Activated naive CD4-positive, alpha-beta T cell treated with anti-CD3 and anti-CD28 coated beads for 36 hours (primary cell): ENCODE results near the gene SLC25A19. TPM values are rescaled to one million over a fixed set of nuclear protein-coding genes. Genes with fewer than 3 reads are reported as not detected.

Experiments used
- CTCF ChIA-PET: fragments of 350-600 bp; sonication (Branson Sonifier 250); formaldehyde crosslinking; loops from one replicate; lab custom pipeline; 2021; ENCODE audit warnings: antibody characterized with exemption; lab: Charles Lee
- DNase-seq: peaks from one replicate; pipeline ENCODE4 v3.0.0-alpha.2; 2020
- H3K27ac Mint-ChIP-seq: one replicate; pipeline ENCODE4 v1.8.0; 2021; ENCODE audit warnings: mild to moderate bottlenecking, mixed read lengths
- H3K27me3 Mint-ChIP-seq: one replicate; pipeline ENCODE4 v1.8.0; 2021; ENCODE audit warnings: low read depth, mixed read lengths
- H3K36me3 Mint-ChIP-seq: one replicate; pipeline ENCODE4 v1.8.0; 2021; ENCODE audit warnings: low read depth, mixed read lengths
- H3K4me1 Mint-ChIP-seq: one replicate; pipeline ENCODE4 v1.8.0; 2021; ENCODE audit warnings: low read depth, mixed read lengths
- H3K4me3 Mint-ChIP-seq: one replicate; pipeline ENCODE4 v1.8.0; 2021; ENCODE audit warnings: mild to moderate bottlenecking, moderate library complexity, mixed read lengths
- H3K9me3 Mint-ChIP-seq: one replicate; pipeline ENCODE4 v1.8.0; 2021; ENCODE audit warnings: mixed read lengths
- intact Hi-C: fragments of 100-400 bp; cut with micrococcal nuclease; formaldehyde crosslinking; loops from one replicate; pipeline ENCODE4 v1.15.1; 2023
- total RNA-seq, 2 experiments: library from RNA; stranded (reverse); gene quantifications; one replicate each; pipeline ENCODE4 v1.2.3, GENCODE V29; 2021

SLC25A19 gene
- total RNA-seq, 2 experiments from 2014 or later, result 47.5 to 48.4 TPM

DNA sequence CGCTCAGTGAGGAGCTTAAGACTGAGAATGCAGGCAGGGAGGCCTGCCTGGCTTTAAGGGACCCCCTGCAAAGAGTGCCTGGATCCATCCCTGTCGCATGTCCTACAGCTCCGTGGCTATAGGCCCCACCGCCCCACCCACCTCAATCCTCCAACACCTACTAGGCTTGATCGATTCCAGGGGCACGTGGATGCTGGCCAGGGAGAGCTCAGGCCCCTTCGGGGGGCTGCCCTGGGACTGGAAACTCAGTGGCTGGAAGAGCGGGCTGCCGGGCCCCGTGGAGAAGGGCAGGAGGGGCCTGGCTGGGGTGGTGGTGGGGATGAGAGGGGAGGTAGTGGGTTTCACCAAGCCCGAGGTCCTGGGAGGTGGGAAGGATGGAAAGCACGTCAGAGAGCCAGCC, 50.0 kb downstream of the SLC25A19 start:
- H3K27ac Mint-ChIP-seq, result peak overlapping the region; percentile 81
- H3K27me3 Mint-ChIP-seq, result no peaks in the 10 kb centered on the region

DNA sequence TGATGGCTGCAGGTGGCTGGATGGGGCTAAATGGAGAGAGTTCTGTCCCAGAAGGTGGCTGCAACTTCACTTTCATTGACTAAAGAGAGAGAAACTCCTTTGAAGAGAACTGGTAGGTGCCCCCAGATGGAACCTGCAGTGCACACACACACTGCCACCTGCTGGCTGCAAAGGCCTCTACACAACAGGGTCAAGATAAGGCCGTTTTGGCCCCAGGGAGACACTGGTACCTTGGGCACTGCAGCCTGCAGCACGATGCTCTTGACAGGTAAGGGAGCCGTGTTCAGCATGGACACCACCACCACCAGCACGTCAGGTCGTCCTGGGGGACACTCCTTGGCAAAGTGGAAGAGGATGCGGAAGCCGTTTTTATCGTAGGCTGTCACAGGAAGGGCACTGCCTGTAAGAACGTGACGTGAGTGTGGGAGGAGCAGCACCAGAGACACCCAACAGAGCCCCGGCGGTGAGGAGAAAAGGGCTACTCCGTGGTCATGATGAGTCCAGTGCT, 50.5 kb downstream of the SLC25A19 start:
- peaks cover 37% of the 10 kb centered on the region for H3K4me1 Mint-ChIP-seq
- CTCF ChIA-PET, result interaction anchor here (0.6 to 6.1 kb wide), 10 partner anchors 9 to 166 kb away, joined by 3 to 41 read pairs (median 8); partner anchors contain the start of genes GGA3, MIF4GD and MRPS7
- peak; percentile 69 for DNase-seq
- H3K36me3 Mint-ChIP-seq, result peaks cover 34% of the 10 kb centered on the region
- H3K9me3 Mint-ChIP-seq, result no peaks in the 10 kb centered on the region
- intact Hi-C loops, result loop anchor here (1.0 kb wide), 1 partner anchor 33 kb away; the partner anchor contains the start of gene MIF4GD
- H3K27me3 Mint-ChIP-seq, result no peaks in the 10 kb centered on the region
- H3K4me3 Mint-ChIP-seq, result no peak overlapping the region
- H3K27ac Mint-ChIP-seq, result peak overlapping the region; percentile 81

More for the DNA sequence above, 50.0 kb downstream of the SLC25A19 start:
- no peaks in the 10 kb centered on the region for H3K9me3 Mint-ChIP-seq
- DNase-seq, result no peak
- intact Hi-C loops, result no loop called here
- CTCF ChIA-PET, result interaction anchor here (0.6 to 6.1 kb wide), 10 partner anchors 10 to 167 kb away, joined by 3 to 41 read pairs (median 8); partner anchors contain the start of genes GGA3, MIF4GD and MRPS7
- H3K4me3 Mint-ChIP-seq, result no peak overlapping the region
- peaks cover 40% of the 10 kb centered on the region for H3K4me1 Mint-ChIP-seq
- peaks cover 35% of the 10 kb centered on the region for H3K36me3 Mint-ChIP-seq

DNA sequence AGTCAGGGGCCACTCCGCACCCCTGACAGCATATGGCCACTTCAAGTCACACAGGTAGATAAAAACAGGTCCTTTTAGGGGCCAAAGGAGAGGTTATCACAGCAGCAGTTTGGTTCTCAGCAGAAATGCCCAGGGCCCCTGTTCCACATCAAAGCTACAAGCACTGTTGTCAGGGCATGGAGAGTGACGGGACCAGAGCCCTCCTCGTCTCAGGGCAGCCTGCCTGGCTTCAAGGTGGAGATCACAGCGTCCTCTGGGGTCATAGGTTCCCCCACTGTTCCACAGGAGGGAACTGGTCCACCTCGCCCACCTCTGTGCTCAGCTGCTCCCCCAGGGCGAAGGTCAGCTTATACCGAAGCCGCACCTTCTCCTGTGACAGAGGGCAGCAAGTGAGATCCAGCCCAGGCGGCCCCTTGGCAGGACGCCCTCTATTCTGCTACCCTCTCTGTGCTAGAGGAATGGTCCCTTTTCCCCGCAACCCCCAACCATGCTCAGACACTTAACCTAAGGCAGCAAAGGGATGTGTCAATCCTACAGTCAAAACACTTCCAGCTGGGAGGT, 51.1 kb downstream of the SLC25A19 start:
- no peaks in the 10 kb centered on the region for H3K27me3 Mint-ChIP-seq
- CTCF ChIA-PET, result interaction anchor here (0.6 to 6.1 kb wide), 9 partner anchors 9 to 187 kb away, joined by 3 to 41 read pairs (median 5); partner anchors contain the start of genes GGA3 and MRPS7
- peaks cover 31% of the 10 kb centered on the region for H3K4me1 Mint-ChIP-seq
- H3K36me3 Mint-ChIP-seq, result peaks cover 36% of the 10 kb centered on the region
- no peak overlapping the region for H3K4me3 Mint-ChIP-seq
- no peak for DNase-seq
- H3K27ac Mint-ChIP-seq, result no peak overlapping the region
- intact Hi-C loops, result loop anchor here (1.0 kb wide), 1 partner anchor 33 kb away; the partner anchor contains the start of gene MIF4GD
- H3K9me3 Mint-ChIP-seq, result no peaks in the 10 kb centered on the region

- no peak overlapping the region for H3K4me3 Mint-ChIP-seq
- no peak for DNase-seq
- peak overlapping the region; percentile 67 for H3K27ac Mint-ChIP-seq
- intact Hi-C loops, result loop anchor here (1.0 kb wide), 1 partner anchor 34 kb away; the partner anchor contains the start of gene MIF4GD
- H3K4me1 Mint-ChIP-seq, result peaks cover 23% of the 10 kb centered on the region
- H3K27me3 Mint-ChIP-seq, result no peaks in the 10 kb centered on the region
- CTCF ChIA-PET, result interaction anchor here (0.6 to 6.1 kb wide), 11 partner anchors 8 to 186 kb away, joined by 3 to 41 read pairs (median 3); partner anchors contain the start of genes GGA3, MIF4GD and MRPS7
- H3K9me3 Mint-ChIP-seq, result no peaks in the 10 kb centered on the region
- H3K36me3 Mint-ChIP-seq, result peaks cover 38% of the 10 kb centered on the region
These were observed 51.9 kb downstream of the SLC25A19 start for GRCh38 chr17:75237100-75238014.

GRCh38 chr17:75232786-75233185, 56.4 kb downstream of the SLC25A19 start:
- DNase-seq, result no peak
- Mint-ChIP-seq H3K36me3 (peaks cover 35% of the 10 kb centered on the region), H3K27ac (no peak overlapping the region), H3K4me3 (no peak overlapping the region), H3K27me3 (no peaks in the 10 kb centered on the region), H3K9me3 (no peaks in the 10 kb centered on the region), H3K4me1 (no peaks in the 10 kb centered on the region)
- CTCF ChIA-PET, result no interaction called here
- intact Hi-C loops, result no loop called here

- Mint-ChIP-seq H3K9me3 (no peaks in the 10 kb centered on the region), H3K4me3 (no peak overlapping the region), H3K36me3 (peaks cover 36% of the 10 kb centered on the region), H3K4me1 (no peaks in the 10 kb centered on the region), H3K27ac (peak overlapping the region; percentile 50), H3K27me3 (no peaks in the 10 kb centered on the region)
- DNase-seq, result no peak
- intact Hi-C loops, result no loop called here
- CTCF ChIA-PET, result interaction anchor here (1.0 kb wide), 1 partner anchor 9 kb away, joined by 7 read pairs; no protein-coding TSS in a partner anchor
These were observed 57.3 kb downstream of the SLC25A19 start for GRCh38 chr17:75231741-75232464.

GRCh38 chr17:75231071-75231470, 58.2 kb downstream of the SLC25A19 start:
- CTCF ChIA-PET, result interaction anchor here (1.3 to 4.2 kb wide), 2 partner anchors 9 to 117 kb away, joined by 3 to 36 read pairs; no protein-coding TSS in a partner anchor
- no peak for DNase-seq
- Mint-ChIP-seq H3K4me1 (no peaks in the 10 kb centered on the region), H3K27me3 (no peaks in the 10 kb centered on the region), H3K9me3 (no peaks in the 10 kb centered on the region), H3K27ac (no peak overlapping the region), H3K36me3 (peaks cover 39% of the 10 kb centered on the region), H3K4me3 (no peak overlapping the region)
- intact Hi-C loops, result no loop called here

DNA sequence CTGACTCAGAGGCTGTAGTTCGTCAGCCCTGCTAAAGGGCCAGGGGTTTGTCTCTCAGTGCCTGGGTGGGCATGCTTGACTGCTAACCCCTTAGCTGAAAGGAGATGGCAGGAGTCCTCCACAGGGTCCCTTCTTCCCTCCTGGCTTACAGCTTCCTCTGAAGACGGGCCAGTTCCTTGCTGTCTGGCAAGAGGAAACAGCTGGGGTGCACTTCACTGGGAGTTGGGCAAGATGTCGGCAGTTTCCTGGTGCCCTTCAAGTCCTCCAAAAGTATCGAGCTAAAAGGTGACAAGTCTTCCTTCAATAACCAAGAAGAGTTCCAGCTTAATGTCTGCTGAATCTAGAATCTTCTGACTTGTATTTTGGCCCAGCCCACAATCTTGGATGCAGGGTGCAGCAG, 60.4 kb downstream of the SLC25A19 start:
- Mint-ChIP-seq H3K9me3 (no peaks in the 10 kb centered on the region), H3K4me1 (peaks cover 8% of the 10 kb centered on the region), H3K27me3 (no peaks in the 10 kb centered on the region), H3K27ac (no peak overlapping the region), H3K36me3 (peaks cover 37% of the 10 kb centered on the region), H3K4me3 (no peak overlapping the region)
- intact Hi-C loops, result no loop called here
- DNase-seq, result no peak
- CTCF ChIA-PET, result interaction anchor here (0.6 to 4.2 kb wide), 6 partner anchors 11 to 405 kb away, joined by 3 to 36 read pairs (median 4); partner anchors contain the start of genes NUP85 and SMIM5

- no peak for DNase-seq
- H3K4me1 Mint-ChIP-seq, result peaks cover 8% of the 10 kb centered on the region
- peaks cover 37% of the 10 kb centered on the region for H3K36me3 Mint-ChIP-seq
- no peaks in the 10 kb centered on the region for H3K27me3 Mint-ChIP-seq
- H3K27ac Mint-ChIP-seq, result no peak overlapping the region
- H3K9me3 Mint-ChIP-seq, result no peaks in the 10 kb centered on the region
- H3K4me3 Mint-ChIP-seq, result no peak overlapping the region
- CTCF ChIA-PET, result interaction anchor here (0.8 to 4.2 kb wide), 3 partner anchors 12 to 23 kb away, joined by 4 to 36 read pairs (median 5); partner anchors contain the start of gene NUP85
- intact Hi-C loops, result no loop called here
These were observed 60.9 kb downstream of the SLC25A19 start for GRCh38 chr17:75228305-75228704.

GRCh38 chr17:75227729-75228128, 61.5 kb downstream of the SLC25A19 start:
- DNase-seq, result no peak
- Mint-ChIP-seq H3K4me3 (no peak overlapping the region), H3K36me3 (peaks cover 35% of the 10 kb centered on the region), H3K9me3 (no peaks in the 10 kb centered on the region), H3K4me1 (peaks cover 8% of the 10 kb centered on the region), H3K27me3 (no peaks in the 10 kb centered on the region), H3K27ac (no peak overlapping the region)
- CTCF ChIA-PET, result interaction anchor here (4.2 kb wide), 1 partner anchor 12 kb away, joined by 36 read pairs; no protein-coding TSS in a partner anchor
- intact Hi-C loops, result no loop called here

DNA sequence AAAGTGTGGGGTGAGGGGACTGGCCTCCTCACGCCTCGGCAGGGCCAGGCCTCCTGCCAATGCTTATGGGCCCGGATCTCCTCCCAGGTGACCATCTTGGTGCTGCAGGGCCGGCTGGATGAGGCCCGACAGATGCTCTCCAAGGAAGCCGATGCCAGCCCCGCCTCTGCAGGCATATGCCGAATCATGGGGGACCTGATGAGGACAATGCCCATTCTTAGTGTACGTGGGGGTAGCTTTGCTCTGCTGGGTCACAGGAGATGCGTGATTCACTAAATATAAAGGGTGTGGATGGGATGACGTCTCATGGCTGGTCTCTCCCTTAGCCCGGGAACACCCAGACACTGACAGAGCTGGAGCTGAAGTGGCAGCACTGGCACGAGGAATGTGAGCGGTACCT, 64.2 kb downstream of the SLC25A19 start:
- H3K4me1 Mint-ChIP-seq, result peaks cover 8% of the 10 kb centered on the region
- H3K4me3 Mint-ChIP-seq, result no peak overlapping the region
- H3K9me3 Mint-ChIP-seq, result no peaks in the 10 kb centered on the region
- DNase-seq, result no peak
- peaks cover 31% of the 10 kb centered on the region for H3K36me3 Mint-ChIP-seq
- no peak overlapping the region for H3K27ac Mint-ChIP-seq
- CTCF ChIA-PET, result interaction anchor here (0.9 kb wide), 1 partner anchor 190 kb away, joined by 3 read pairs; no protein-coding TSS in a partner anchor
- no peaks in the 10 kb centered on the region for H3K27me3 Mint-ChIP-seq
- intact Hi-C loops, result no loop called here
